ENCODE data around the gene PLEKHA7.

Gene PLEKHA7

DNA sequence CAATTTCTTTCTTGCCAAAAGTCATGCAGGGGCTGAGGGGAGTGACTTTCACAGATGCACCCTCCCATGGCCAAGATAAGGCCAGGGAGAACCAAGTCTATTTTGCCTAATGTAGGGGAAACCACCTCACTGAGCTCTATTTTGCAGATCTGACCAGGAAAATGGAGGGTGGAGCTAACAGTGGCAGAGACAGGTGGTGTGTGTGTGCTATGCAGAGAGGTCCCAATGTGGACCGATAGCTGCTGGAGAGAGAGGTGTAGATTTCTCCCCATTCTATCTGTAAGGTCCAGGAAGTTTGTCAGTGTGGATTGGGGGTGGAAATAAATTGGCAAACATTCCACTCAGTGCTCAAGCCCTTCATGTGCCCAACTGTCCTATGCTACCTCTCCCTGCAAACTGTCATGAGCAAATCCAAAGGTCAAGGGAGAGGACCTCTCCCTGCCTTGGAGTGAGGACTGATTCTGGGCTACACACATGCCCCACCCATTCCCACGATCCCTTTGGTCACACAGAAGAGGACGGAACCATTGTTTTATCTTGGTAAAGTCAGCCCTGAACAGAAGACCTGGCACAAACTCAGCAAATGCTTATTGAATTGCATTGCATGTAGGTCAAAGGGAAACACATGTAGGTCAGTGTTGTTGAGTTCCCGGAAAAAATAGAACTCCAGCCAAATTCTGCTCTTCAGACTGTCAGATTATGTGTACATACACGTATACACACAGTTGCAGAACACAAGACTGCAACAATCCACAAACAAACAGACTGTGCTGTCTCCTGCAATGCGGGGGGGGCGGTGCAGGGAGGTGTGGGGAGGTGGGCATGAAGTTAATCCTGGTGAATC, 209.9 kb downstream of the PLEKHA7 start:
- TF ChIP-seq MYC (IDR thresholded peaks at IDR 0.05; ENCODE audit: low read depth, low read length) (no peak), POLR2A (IDR thresholded peaks at IDR 0.05; ENCODE audit: extremely low read depth, insufficient read length) (no peak), CTCF (IDR thresholded peaks at IDR 0.05; ENCODE audit: low read depth, low read length) (no peak)
- TF ChIP-seq, protein P1, sequence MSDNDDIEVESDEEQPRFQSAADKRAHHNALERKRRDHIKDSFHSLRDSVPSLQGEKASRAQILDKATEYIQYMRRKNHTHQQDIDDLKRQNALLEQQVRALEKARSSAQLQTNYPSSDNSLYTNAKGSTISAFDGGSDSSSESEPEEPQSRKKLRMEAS (IDR thresholded peaks at IDR 0.05; ENCODE audit: low read depth, low read length) = no peak
- H3K4me3 ChIP-seq (ENCODE audit: low read depth, low read length) = no peak overlapping the region
- no peak for DNase-seq (ENCODE audit: low read depth)

DNA sequence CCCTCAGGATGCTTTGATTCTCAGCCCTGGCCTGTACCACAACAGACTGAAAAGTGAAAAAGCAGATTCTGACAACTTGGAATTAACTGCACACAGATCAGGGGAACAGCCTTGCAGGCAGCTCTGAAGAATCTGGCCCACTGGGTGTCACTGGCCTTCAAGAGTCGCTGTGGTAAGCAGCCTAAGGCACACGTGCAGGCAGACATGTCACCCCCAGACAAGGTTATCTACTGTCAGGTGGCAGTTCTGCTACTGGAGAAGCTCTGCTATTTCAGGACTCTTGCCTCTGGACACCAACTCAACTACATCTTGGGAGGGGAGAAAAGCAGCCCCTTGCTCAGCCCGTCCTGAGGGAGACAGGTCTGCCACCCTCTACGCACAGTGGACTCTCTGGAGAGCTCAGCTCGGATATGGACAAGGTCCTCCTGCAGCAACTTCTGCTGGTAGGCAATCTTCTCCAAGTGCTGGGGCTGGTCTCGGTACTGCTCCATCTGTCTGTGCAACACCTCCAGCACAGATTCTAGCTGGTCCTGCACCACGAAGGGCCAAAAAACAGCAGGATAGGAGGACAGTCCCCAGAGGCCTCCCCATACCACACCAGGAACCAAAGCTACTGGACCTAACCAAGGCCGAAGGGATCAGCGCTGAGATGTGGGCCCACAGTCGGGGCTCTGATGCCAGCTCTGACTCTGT, 212.8 kb downstream of the PLEKHA7 start:
- DNase-seq (ENCODE audit: low read depth) = no peak
- no peak overlapping the region for H3K4me3 ChIP-seq (ENCODE audit: low read depth, low read length)
- TF ChIP-seq CTCF (IDR thresholded peaks at IDR 0.05; ENCODE audit: low read depth, low read length) (no peak), POLR2A (IDR thresholded peaks at IDR 0.05; ENCODE audit: extremely low read depth, insufficient read length) (no peak), MYC (IDR thresholded peaks at IDR 0.05; ENCODE audit: low read depth, low read length) (no peak)
- TF ChIP-seq, protein P1 (IDR thresholded peaks at IDR 0.05; ENCODE audit: low read depth, low read length) = no peak

DNA sequence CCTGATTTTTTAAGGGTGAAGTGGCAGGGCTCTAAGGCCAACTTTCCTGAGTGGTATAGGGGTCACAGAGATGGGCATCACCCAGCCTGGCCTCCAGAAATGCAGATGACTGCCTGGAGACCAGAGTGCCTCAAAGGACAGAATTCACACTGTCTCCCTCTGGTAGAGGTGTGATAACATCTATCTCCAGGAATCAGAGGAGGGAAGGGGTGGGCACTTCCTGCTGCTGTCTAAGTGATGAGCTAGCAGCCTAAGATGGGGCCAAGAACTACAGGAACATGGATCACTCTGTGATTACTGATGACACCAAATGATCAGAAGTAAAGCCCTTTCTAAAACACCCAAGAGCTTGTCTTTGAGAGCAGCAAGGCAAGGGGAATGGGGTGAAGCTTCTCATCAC, 213.8 kb downstream of the PLEKHA7 start:
- H3K4me3 ChIP-seq (ENCODE audit: low read depth, low read length) = no peak overlapping the region
- no peak for DNase-seq (ENCODE audit: low read depth)
- TF ChIP-seq CTCF (IDR thresholded peaks at IDR 0.05; ENCODE audit: low read depth, low read length) (no peak), MYC (IDR thresholded peaks at IDR 0.05; ENCODE audit: low read depth, low read length) (no peak), POLR2A (IDR thresholded peaks at IDR 0.05; ENCODE audit: extremely low read depth, insufficient read length) (no peak)
- TF ChIP-seq, protein P1 (IDR thresholded peaks at IDR 0.05; ENCODE audit: low read depth, low read length) = no peak

DNA sequence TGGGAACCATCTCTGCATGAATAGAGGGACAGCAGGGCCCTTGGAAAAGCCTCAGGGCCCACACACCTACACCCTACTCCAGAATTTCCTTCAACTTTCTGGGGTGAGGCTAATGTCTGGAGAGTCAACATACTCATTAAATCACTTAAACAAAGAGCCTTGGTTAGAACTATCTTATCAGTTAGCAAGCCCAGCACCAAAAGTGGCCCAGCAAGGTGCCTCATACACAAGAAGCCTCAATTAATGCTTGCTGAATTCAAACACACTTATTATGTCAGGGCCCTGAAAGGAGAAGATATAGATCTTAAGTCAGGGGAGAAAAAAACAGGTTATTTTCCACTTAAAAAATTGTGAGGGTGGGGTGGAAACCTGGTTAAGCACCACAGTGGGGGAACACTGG, 214.3 kb downstream of the PLEKHA7 start:
- no peak overlapping the region for H3K4me3 ChIP-seq (ENCODE audit: low read depth, low read length)
- TF ChIP-seq POLR2A (IDR thresholded peaks at IDR 0.05; ENCODE audit: extremely low read depth, insufficient read length) (no peak), MYC (IDR thresholded peaks at IDR 0.05; ENCODE audit: low read depth, low read length) (no peak), CTCF (IDR thresholded peaks at IDR 0.05; ENCODE audit: low read depth, low read length) (no peak)
- TF ChIP-seq, protein P1 (IDR thresholded peaks at IDR 0.05; ENCODE audit: low read depth, low read length) = no peak
- no peak for DNase-seq (ENCODE audit: low read depth)

DNA sequence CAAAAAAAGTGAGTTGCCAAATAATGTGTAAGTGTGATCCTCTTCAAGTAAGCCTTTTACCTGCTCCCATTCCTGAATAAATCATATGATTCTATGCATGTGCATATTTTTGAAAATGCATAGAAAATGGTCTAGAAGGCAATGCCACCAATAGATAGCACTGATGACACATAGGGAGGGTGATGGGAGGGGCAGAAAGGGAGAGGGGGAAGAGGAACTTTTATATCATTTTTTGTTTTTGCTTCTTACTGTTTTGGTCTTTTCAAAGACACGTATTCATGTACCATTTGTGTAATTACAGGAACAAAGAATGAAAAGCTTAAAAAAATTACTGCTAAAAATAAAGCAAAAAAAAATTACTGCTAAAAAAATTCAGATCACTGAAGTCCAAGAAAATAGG, 215.0 kb downstream of the PLEKHA7 start:
- no peak for TF ChIP-seq POLR2A (IDR thresholded peaks at IDR 0.05; ENCODE audit: extremely low read depth, insufficient read length)
- no peak for DNase-seq (ENCODE audit: low read depth)
- H3K4me3 ChIP-seq (ENCODE audit: low read depth, low read length) = no peak overlapping the region

DNA sequence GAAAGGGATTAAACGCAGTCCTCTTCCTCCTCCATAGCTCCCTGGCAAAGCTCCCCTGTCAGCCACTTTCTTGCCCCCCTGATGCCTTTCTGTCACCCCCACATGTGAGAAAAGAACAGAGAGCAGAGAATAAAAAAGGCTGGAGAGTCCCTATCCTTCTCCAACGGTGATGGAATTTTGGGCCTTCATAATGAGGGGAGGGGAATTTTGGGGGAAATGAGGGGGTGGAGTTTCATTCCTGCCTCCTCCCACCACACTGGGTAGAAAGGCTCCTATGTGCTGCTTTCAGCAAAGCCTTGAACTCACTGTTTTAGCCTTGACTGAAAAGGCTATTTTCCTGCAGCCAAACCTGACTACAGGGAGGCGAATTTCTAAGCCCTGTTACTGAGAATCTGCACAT, 216.4 kb downstream of the PLEKHA7 start:
- DNase-seq (ENCODE audit: low read depth) = no peak
- TF ChIP-seq CTCF (IDR thresholded peaks at IDR 0.05; ENCODE audit: low read depth, low read length) (no peak), POLR2A (IDR thresholded peaks at IDR 0.05; ENCODE audit: extremely low read depth, insufficient read length) (no peak), MYC (IDR thresholded peaks at IDR 0.05; ENCODE audit: low read depth, low read length) (no peak)
- TF ChIP-seq, protein P1 (IDR thresholded peaks at IDR 0.05; ENCODE audit: low read depth, low read length) = no peak
- H3K4me3 ChIP-seq (ENCODE audit: low read depth, low read length) = no peak overlapping the region
